MM.1S (cell line): ENCODE data around the gene TMEM121.

Experiments
- EZH2 ChIP-seq: fragments of 300-600 bp; sonication (generic); optimal IDR thresholded peaks from 2 replicates; pipeline ENCODE3; 2017; ENCODE audit warnings: low read depth, mild to moderate bottlenecking, antibody characterized with exemption, low read length, mixed read lengths
- EZH2phosphoT487 ChIP-seq: fragments of 300-600 bp; sonication (generic); IDR thresholded peaks from 2 replicates; pipeline ENCODE4 v1.6.1; 2018; ENCODE audit warnings: antibody characterized with exemption, low read length
- TF ChIP-seq, protein P1 (sequence below): fragments of 300-600 bp; sonication (generic); IDR thresholded peaks from 2 replicates; pipeline ENCODE4 v1.5.1; 2016; ENCODE audit warnings: antibody characterized with exemption, low read length, mixed read lengths

DNA sequence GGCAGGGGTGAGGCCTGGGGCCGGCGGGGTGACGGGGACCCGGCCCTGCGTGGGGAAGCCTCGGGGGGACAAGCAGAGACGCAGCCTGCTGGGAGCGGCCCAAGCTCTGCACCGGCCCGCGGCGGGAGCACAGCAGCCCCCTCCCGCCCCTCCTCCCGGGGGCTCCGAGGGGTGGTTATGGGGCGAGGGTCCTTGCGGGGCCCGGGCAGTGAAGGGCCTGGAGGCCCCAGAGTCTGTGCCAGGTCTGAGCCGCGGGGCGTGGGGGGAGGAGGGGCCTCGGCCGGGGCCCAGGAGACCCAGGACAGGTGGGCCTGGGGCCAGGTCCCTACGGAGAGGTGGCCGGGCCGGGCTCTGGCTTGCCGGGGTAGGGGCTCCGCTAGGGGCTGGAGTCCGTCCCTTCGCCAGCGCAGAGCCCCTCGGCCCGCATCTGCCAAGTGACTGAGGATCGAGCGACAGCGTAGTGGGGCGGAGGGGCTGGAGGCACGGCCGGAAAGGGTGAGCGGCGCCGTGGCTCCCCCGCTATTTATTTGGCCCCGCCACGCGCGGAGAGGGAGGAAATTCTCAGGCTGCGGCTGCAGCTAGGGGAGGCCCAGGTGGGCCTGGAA is 495 bp downstream of the TMEM121 start:
- TF ChIP-seq, protein P1, sequence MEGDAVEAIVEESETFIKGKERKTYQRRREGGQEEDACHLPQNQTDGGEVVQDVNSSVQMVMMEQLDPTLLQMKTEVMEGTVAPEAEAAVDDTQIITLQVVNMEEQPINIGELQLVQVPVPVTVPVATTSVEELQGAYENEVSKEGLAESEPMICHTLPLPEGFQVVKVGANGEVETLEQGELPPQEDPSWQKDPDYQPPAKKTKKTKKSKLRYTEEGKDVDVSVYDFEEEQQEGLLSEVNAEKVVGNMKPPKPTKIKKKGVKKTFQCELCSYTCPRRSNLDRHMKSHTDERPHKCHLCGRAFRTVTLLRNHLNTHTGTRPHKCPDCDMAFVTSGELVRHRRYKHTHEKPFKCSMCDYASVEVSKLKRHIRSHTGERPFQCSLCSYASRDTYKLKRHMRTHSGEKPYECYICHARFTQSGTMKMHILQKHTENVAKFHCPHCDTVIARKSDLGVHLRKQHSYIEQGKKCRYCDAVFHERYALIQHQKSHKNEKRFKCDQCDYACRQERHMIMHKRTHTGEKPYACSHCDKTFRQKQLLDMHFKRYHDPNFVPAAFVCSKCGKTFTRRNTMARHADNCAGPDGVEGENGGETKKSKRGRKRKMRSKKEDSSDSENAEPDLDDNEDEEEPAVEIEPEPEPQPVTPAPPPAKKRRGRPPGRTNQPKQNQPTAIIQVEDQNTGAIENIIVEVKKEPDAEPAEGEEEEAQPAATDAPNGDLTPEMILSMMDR, result no peak
- TF ChIP-seq EZH2phosphoT487, result no peak
- TF ChIP-seq EZH2, result no peak
